IMR-90 (cell line): Measurements from ENCODE around the gene SKA2.

ENCODE experiments used
- CEBPB ChIP-seq: IDR thresholded peaks from 2 replicates; pipeline ENCODE4 v1.6.1; 2012; ENCODE audit warnings: low read depth, low read length, improper control_type of control experiment
- CHD1 ChIP-seq: IDR thresholded peaks from 2 replicates; pipeline ENCODE4 v1.6.1; 2012; ENCODE audit warnings: low read depth, low read length, improper control_type of control experiment
- FOS ChIP-seq: fragments of 150-350 bp; IDR thresholded peaks from 2 replicates; pipeline ENCODE4 v1.6.1; 2016; ENCODE audit warnings: low read depth, low read length
- POLR2A ChIP-seq: IDR thresholded peaks from 2 replicates; pipeline ENCODE4 v1.6.1; 2012; ENCODE audit warnings: mild to moderate bottlenecking, low read depth, low read length
- RAD21 ChIP-seq: IDR thresholded peaks from 2 replicates; pipeline ENCODE4 v1.6.1; 2012; ENCODE audit warnings: low read length, improper control_type of control experiment
- RFX5 ChIP-seq: IDR thresholded peaks from 2 replicates; pipeline ENCODE4 v1.8.0; 2012; ENCODE audit warnings: low read depth, mild to moderate bottlenecking, low read length, moderate library complexity
- SMC3 ChIP-seq: fragments of 150-350 bp; IDR thresholded peaks from 2 replicates; pipeline ENCODE4 v1.6.1; 2016; ENCODE audit warnings: low read depth, mild to moderate bottlenecking, antibody characterized with exemption, low read length, moderate library complexity
- USF2 ChIP-seq: fragments of 150-350 bp; IDR thresholded peaks from 2 replicates; pipeline ENCODE4 v1.6.1; 2017; ENCODE audit warnings: mild to moderate bottlenecking, antibody characterized with exemption, low read length, low read depth
- TF ChIP-seq, protein P1 (sequence below): conservative IDR thresholded peaks from 2 replicates; pipeline ENCODE4 v1.5.1; 2012; ENCODE audit warnings: mild to moderate bottlenecking, low read depth, low read length, improper control_type of control experiment
- TF ChIP-seq, protein P2 (sequence below): fragments of 150-350 bp; IDR thresholded peaks from 2 replicates; pipeline ENCODE4 v1.6.1; 2016; ENCODE audit warnings: low read depth, mild to moderate bottlenecking, low read length, moderate library complexity, borderline replicate concordance

GRCh38 chr17:59129814-59130213, 25.2 kb downstream of the SKA2 start:
- TF ChIP-seq POLR2A (no peak), RAD21 (no peak), CHD1 (no peak), SMC3 (no peak), CEBPB (no peak), USF2 (no peak), RFX5 (no peak), FOS (no peak)
- TF ChIP-seq, protein P1, sequence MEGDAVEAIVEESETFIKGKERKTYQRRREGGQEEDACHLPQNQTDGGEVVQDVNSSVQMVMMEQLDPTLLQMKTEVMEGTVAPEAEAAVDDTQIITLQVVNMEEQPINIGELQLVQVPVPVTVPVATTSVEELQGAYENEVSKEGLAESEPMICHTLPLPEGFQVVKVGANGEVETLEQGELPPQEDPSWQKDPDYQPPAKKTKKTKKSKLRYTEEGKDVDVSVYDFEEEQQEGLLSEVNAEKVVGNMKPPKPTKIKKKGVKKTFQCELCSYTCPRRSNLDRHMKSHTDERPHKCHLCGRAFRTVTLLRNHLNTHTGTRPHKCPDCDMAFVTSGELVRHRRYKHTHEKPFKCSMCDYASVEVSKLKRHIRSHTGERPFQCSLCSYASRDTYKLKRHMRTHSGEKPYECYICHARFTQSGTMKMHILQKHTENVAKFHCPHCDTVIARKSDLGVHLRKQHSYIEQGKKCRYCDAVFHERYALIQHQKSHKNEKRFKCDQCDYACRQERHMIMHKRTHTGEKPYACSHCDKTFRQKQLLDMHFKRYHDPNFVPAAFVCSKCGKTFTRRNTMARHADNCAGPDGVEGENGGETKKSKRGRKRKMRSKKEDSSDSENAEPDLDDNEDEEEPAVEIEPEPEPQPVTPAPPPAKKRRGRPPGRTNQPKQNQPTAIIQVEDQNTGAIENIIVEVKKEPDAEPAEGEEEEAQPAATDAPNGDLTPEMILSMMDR: no peak
- TF ChIP-seq, protein P2, sequence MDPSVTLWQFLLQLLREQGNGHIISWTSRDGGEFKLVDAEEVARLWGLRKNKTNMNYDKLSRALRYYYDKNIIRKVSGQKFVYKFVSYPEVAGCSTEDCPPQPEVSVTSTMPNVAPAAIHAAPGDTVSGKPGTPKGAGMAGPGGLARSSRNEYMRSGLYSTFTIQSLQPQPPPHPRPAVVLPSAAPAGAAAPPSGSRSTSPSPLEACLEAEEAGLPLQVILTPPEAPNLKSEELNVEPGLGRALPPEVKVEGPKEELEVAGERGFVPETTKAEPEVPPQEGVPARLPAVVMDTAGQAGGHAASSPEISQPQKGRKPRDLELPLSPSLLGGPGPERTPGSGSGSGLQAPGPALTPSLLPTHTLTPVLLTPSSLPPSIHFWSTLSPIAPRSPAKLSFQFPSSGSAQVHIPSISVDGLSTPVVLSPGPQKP: no peak
